Coronary artery (tissue), 2 donors: Measurements from ENCODE around the gene GAS7.
A peak's percentile ranks its signal among the peaks of the same experiment; 100 is the strongest.

Experiments used
- DNase-seq: peaks from one replicate; pipeline ENCODE4 v3.0.0-alpha.2; 2017; ENCODE audit warnings: low spot score
- H3K27ac ChIP-seq, 2 donors: fragments of 200-600 bp; sonication (generic); one replicate each; pipeline ENCODE4 v1.5.1; 2016 to 2019
- H3K4me3 ChIP-seq: fragments of 200-600 bp; sonication (generic); 2 replicates; pipeline ENCODE4 v1.5.1; 2016; ENCODE audit warnings: mild to moderate bottlenecking, moderate library complexity
- CTCF ChIP-seq: fragments of 200-600 bp; sonication (generic); IDR thresholded peaks from one replicate; pipeline ENCODE4 v1.5.1; 2019; ENCODE audit warnings: antibody characterized with exemption

The GAS7 gene

GRCh38 chr17:10205549-10206185 is 7.3 kb upstream of the GAS7 start:
- no peak for TF ChIP-seq CTCF
- Histone ChIP-seq H3K27ac (no peak overlapping the region), H3K4me3 (no peak overlapping the region)
- no peak for DNase-seq

- Histone ChIP-seq H3K27ac (no peak overlapping the region), H3K4me3 (no peak overlapping the region)
- DNase-seq, result no peak
- TF ChIP-seq CTCF, result no peak
Observed at GRCh38 chr17:10201680-10202079, 3.3 kb upstream of the GAS7 start.

GRCh38 chr17:10200645-10201044 is 2.2 kb upstream of the GAS7 start:
- no peak overlapping the region for H3K4me3 ChIP-seq
- no peak for DNase-seq
- H3K27ac ChIP-seq, result no peak overlapping the region
- TF ChIP-seq CTCF, result no peak

GRCh38 chr17:10200016-10200415 is 1.6 kb upstream of the GAS7 start:
- no peak for DNase-seq
- Histone ChIP-seq H3K27ac (no peak overlapping the region), H3K4me3 (no peak overlapping the region)
- no peak for TF ChIP-seq CTCF

GRCh38 chr17:10197721-10198508 is 491 bp downstream of the GAS7 start:
- no peak for DNase-seq
- H3K27ac ChIP-seq, result peak overlapping the region; percentile 20 to 68
- peak overlapping the region; percentile 77 for H3K4me3 ChIP-seq
- no peak for TF ChIP-seq CTCF

- Histone ChIP-seq H3K27ac (peak overlapping the region in 1 of 2 donors; percentile 68), H3K4me3 (peak overlapping the region; percentile 77)
- no peak for TF ChIP-seq CTCF
- no peak for DNase-seq
Observed at GRCh38 chr17:10197362-10197720, 1.1 kb downstream of the GAS7 start.

- H3K27ac ChIP-seq, result no peak overlapping the region
- no peak for TF ChIP-seq CTCF
- peak overlapping the region; percentile 77 for H3K4me3 ChIP-seq
- no peak for DNase-seq
Observed at GRCh38 chr17:10196941-10197340, 1.5 kb downstream of the GAS7 start.
